Right renal pelvis (tissue), 4 donors: ENCODE measurements around the gene NOL3. TPM values are rescaled to one million over a fixed set of nuclear protein-coding genes. Genes with fewer than 3 reads are reported as not detected.

Experiments used
- DNase-seq, 4 donors: peaks; one replicate each; pipeline ENCODE4 v3.0.0-alpha.2; 2013; ENCODE audit warnings: low read depth in 4 of 4, low spot score in 3 of 4, missing footprints in 1 of 4
- polyA plus RNA-seq, 4 donors: library from polyadenylated mRNA; unstranded; fragments of 120-200 nt; gene quantifications; one replicate each; pipeline ENCODE4 v1.2.1, GENCODE V29; 2013; ENCODE audit not compliant: insufficient read length in 4 of 4

The NOL3 gene
- polyA plus RNA-seq, 4 donors, result 2.2 to 6.2 (median 4.8) TPM

- no peak for DNase-seq
These were observed 32.1 kb downstream of the NOL3 start for GRCh38 chr16:67202426-67202825.

DNA sequence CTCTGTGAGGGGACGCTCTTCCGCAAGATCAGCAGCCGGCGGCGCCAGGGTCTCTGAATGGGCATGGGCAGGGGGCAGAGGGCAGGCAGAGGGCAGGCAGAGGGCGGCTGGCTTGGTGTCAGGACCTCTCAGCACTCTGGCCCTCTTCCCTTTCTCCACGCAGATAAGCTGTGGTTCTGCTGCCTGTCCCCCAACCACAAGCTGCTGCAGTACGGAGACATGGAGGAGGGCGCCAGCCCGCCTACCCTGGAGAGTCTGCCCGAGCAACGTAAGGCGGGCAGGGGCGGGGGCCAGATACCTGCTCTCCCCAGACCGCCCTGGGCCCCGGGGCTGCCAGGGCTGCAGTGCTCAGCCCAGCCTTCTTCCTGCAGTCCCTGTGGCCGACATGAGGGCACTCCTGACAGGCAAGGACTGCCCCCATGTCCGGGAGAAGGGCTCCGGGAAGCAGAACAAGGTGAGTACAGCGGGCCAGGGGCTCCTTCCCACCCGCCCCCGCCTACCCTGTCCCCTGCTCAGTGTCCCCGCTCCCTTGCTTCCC, 32.7 kb downstream of the NOL3 start:
- no peak for DNase-seq

GRCh38 chr16:67204076-67204475, 33.7 kb downstream of the NOL3 start:
- no peak for DNase-seq

GRCh38 chr16:67206129-67206837, 35.9 kb downstream of the NOL3 start:
- DNase-seq, result no peak

GRCh38 chr16:67206838-67207248, 36.5 kb downstream of the NOL3 start:
- no peak for DNase-seq

- no peak for DNase-seq
These were observed 37.1 kb downstream of the NOL3 start for GRCh38 chr16:67207249-67208091.

GRCh38 chr16:67208154-67208896, 38.0 kb downstream of the NOL3 start:
- no peak for DNase-seq

DNA sequence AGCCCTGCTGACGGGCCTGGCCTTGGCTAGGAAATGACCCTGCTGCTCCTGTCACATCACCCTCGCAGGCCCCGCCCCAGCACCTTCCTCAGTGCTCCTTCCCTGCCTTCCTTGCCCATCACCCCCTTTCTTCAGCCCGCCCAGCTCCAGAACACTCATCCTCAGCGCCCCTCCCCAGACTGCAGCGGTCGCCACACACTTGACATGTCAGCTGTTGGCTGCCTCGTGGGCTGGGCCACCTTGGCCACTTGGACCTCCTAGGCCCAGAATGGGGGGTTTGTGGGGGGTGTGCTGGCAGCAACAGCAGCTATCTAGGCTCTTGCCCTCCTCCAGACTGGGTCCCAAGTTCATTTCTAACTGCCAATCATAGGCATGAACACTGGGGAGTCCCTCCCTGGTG, 39.2 kb downstream of the NOL3 start:
- DNase-seq, result no peak

DNA sequence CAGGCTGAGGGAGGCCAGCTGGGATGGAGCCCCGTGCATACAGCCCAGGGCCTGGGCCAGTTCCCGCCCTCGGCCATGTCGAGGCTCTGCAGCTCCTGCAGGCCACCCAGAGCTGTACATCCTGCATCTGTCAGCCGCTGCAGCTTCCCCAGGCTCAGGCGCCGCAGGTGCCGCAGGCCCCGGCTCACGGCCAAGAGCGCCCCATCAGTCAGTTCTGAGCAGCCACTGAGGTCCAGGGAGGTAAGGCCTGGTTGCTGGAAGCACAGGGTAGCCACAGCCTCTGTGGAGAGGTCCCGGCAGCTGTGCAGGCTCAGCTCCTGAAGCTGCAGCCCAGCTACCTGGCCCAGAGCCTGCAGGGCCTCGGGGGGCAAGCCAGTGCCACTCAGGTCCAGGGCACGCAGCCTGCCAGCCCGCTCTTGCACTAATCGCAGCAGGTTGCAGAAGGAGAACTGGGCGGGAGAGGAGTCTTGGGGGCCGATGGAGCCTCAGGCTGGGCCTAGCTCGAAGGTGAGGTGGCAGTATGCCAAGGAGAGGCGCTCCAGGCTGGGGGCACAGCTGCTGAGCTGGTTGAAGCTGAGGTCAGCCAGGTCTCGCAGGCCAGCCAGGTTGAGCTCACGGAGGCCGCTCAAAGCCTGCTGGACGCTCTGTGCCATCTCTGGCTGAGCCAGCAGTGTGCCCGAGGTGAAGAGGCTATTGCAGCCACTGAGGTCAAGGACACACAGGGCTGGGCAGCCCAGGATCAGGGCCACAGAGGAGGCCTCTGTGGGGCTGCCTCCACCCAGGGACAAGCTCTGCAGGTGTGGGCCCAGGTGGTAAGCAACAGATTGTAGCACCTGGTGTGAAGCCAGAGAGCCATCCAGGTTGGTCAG, 40.0 kb downstream of the NOL3 start:
- DNase-seq, result no peak

DNA sequence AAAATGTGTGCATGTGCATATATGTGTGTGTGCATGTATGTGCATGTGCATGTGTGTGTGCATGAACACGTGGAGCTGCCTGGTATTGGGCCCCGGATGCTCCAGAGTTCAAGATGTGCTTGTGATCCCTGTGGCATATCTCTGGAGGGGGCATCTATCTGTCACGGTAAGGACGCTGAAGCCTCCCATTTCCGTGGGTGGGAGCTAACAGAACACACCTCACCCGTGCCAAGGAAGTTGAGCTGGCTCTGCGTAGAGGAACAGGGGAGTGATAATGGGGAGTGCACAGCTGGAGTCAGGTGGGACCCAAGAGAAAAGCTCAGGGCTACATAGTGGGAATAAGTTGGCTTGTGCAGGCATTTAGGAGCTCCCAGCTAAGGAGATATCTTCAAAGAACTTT, 41.3 kb downstream of the NOL3 start:
- DNase-seq, result no peak

DNA sequence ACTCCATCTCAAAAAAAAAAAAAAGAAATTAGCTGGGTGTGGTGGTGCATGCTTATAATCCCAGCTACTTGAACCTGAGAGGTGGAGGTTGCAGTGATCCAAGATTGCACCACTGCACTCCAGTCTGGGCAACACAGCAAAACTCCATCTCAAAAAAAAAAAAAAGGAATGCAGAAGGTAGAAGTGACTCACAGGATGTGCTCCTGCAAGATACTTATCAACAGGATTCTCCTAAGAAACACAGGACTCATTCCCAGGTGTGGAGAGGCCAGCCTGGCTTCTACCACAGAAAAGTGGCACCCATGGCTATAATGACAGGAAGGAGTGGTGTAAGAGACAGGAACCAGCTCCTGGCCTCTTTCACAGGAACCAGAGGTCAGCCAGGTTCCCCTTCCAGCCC, 42.4 kb downstream of the NOL3 start:
- DNase-seq, result no peak

DNA sequence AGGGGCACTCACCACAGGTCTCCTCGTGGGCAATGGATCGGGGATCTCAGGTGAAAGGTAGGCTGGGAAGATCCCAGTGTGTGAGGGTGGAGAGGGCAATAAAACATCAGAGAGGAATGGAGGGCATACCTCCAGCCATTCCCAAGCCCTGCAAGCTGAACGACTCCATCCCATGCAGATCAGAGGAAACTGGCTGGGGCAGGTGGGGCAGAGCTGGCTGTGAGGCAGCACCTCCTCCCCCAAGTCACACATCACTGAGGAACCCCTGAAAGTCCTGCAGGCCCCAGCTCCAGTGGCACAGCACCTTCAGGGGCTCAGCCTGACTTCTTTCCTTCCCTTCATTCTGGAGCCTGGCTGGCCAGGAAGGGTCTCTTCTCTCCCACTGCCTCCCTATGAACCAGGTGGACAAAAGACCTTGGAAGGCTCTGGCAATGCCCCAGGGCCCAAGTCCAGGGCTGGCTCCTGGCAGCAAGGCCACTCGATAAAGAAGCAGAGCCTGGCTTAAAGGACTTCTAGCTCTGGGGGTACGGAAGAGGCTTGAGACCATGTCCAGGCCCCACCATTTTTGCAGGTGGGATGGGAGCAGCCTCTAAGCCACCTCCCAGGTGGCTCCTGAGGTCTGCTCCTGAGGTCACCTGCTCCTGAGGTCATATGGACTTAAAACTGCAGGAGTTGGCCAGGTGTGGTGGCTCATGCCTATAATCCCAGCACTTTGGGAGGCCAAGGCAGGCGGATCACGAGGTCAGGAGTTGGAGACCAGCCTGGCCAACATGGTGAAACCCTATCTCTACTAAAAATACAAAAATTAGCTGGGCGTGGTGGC, 43.1 kb downstream of the NOL3 start:
- no peak for DNase-seq

- no peak for DNase-seq
These were observed 45.4 kb downstream of the NOL3 start for GRCh38 chr16:67215706-67216105.

DNA sequence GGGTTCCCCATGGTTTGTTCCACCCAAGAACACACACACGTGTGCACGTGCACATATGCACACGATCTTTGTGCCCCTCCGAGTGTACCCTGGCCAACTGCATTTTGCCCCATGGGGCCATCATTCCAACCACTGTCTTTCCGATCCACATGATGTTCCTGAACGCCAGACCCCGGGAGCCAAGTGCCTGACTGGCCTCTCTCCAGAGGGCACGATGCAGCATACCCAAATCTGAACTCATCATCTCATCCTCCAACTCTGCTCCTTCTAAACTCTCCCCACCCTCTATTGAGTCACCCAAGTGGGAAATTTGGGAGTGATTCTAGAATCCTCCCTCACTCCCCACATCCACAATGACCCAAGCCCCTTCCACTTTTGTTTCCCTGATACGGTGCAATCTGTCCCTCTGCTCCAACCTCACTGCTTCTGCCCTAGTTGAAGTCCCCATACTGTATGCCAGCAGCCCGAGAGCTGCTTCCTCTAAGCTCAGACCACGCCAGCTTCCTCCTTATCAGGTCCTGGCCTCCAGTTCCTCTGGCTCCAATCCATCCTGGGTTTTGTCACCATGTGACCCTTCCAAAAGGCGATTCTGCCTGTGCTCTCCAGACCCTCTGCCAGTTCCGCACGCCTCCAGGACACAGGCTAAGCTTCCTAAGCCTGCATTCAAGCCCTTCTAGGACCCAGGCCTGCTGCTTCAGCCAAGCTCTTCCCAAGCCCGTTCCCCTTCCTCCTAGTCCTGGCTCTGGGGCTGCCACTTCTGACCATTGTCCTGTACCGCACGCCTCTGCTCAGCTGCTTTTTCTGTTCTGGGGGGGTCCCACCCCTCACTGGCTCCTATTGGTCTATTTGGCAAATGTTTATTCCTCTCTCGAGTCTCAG, 46.5 kb downstream of the NOL3 start:
- no peak for DNase-seq

- DNase-seq, result no peak
These were observed 53.7 kb downstream of the NOL3 start for GRCh38 chr16:67223992-67224391.
